HTR-8/SVneo (cell line): ENCODE data around the gene PRAC1.
A peak's percentile ranks its signal among the peaks of the same experiment; 100 is the strongest.
"Not testable (repeated sequence)": the region's sequence is repeated elsewhere in the genome, so short reads cannot be mapped to it uniquely, and the experiment has no call there.

Experiments used
- DNase-seq: peaks from one replicate; pipeline ENCODE4 v3.0.0; 2011; ENCODE audit warnings: low spot score, mixed read lengths; ENCODE audit not compliant: insufficient read length
- FAIRE-seq: peaks from 2 replicates; lab custom pipeline; 2011; peaks lifted over from hg19 to GRCh38; lab: Jason Lieb, UNC

PRAC1 gene

DNA sequence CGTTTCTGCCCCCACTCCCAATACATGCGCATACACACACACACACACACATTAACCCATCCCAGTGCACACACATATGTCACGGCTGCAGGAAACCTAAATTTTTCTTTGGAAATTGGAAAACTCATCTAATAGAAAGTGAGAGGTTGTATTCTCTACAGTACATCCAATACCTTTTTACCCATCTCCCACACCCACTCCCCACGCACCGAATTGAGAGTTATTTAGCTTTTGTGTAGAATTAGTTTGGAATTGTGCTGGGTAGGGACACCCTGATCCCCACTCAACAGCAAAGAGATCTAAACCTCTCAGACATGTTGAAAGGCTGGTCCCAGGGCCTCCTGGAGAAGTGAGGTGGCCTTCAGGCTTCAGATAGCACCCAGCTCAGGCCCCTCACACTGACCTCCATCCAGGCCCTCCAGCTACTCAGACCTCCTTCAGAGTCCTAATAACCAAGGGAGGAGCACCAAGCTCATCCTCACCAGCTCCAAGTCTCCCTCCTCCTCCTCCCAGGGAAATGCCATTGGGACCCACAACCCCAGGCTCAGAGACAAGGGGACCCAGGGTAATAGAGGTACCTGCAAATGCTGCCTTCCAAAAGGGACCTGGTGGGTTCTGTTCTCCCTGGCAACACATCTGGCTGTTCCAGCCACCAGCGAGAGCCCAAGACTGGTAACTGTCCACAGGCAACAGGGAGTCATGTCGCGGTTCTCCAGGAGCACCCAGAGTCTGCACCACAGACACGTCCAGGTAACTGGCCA is 5.3 kb upstream of the PRAC1 start:
- FAIRE-seq (no peak), DNase-seq (no peak)

DNA sequence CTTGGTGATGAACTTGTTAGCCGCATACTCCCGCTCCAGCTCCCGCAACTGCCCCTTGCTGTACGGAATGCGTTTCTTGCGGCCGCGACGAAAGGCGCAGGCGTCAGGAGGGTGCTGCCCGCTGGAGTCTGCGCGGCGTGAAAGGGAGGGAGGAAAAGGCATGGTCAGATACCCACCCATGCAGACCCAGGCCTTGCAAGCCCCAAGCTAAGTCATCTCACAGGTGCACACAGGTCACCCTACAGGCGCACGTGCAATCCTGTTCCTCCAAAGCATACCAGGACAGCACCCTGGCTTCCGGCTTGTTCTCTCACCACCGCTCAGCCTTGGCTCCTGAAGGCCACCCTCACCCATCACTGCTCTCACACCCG is 4.6 kb upstream of the PRAC1 start:
- DNase-seq = no peak
- FAIRE-seq = peak; percentile 20

DNA sequence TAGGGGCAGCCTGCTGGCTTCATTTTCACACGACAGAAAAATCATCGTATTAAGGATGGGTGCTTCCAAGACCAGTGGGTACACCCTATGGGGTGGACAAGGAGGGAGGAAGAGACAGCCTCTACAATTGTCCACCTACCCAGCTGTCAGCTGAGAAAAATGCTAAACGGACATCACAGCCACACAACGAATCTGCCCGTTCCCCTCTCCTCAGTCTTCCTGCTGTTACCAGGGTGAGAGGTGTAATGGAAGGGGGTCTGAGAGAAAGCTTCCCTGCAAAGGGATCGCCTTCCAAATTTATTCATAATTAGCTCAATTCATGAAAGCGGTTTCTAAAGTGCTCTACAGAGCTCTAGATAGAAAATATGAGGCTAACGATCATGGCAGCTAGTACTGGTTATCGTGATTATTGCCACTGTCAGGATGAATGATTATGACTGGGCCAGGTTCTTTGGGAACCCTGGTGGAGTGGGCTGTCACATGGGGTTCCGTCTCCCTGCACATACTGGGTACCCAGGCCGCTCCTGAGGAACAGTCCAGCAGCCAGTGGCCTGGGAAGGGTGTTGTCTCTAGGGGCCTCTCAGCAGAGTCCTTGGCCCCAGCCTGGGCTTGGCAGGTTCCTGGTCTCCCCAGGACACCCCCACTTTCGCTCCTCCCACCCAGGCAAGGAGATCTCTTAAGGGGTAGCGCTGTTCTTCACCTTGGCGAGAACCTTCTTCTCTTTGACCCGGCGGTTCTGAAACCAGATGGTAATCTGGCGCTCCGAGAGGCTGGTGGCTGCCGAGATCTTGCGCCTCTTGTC is 4.0 kb upstream of the PRAC1 start:
- FAIRE-seq = no peak

DNA sequence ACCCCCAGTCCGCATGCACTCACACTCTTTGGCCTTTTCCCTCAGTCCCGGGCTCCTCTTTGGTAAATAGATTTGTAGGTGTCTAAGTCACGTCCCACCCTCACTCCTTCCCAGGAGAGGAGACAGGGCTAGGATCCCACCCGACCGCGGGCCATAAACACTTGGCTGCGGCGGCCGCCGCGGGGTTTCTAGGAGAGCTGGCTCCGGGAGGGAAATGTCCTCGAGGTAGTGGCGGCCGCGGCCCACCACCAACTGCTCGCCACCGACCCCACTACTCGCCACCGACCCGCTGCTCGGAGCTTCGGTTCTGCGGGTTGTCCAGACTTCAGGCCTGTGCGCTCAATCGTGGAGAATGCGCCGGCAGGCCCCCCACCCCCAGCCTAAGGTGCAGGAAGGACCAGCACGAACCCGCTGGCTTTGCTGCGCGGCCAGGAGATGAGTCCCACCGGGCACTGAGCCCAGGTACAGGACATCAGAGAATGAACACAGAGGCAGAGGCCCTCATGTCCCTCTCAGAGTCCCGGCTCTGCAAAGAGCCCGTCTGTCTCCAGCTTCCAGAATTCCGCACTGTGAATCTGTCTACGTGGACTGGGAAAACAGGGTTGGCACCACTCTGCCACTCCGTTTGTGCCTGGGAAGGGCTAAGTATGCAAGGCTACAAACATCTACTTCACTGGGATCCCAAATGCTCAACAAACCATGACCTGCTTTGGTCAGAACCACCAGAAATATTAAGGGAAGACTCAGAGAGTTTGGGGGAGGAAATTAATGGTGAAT is 3.2 kb upstream of the PRAC1 start:
- FAIRE-seq (no peak), DNase-seq (no peak)

More for the DNA sequence above, 4.0 kb upstream of the PRAC1 start:
- DNase-seq = no peak

DNA sequence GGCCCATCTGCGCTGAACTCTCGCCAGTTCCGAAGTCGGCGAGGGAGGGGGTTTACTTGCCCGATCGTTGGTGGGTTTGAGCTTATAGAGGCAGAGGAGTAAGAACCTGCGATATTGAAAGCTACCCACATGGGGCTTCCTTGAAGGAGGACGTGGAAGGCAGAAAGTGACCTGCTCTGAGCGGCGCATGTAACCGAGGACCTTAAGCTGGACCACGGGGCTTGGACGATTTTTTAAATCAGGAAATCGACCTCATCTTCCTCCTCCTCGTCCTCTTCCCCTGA is 2.6 kb upstream of the PRAC1 start:
- DNase-seq = no peak
- no peak for FAIRE-seq

DNA sequence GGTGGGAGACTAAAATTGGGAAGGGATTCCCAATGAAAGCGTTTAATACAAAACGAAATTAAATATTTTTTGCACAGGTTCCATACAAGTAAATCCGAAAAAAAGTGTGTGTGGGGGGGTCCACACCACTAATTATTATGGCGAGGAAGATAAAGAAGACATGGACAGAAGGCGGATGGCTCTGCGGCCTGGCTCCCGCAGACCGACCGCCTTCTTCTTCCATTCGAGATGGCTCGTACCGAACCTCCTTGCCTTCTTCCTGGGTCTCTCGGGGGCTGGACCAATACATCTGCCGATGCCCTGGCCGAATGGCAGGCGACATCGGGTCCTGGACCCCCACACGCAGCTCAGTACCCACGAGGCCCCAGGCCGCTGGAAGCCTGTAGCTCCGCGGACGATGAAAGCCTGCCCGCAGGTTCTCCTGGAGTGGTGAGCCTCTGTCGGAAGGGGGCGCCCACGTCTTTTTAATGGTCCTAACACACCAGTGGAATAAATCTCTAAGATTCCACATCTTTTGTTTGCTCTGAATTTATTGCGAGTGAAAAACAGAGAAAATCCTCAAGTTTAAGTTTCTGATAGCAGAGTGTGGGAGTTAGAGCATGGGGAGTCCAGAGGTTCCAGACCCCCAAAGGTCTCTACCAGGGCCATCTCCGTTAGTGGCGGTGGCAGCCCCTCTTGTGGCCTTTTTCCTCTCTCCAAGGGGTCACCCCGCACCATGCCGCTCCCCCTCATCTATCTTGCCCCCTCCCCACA is 2.1 kb upstream of the PRAC1 start:
- FAIRE-seq = no peak
- peak; percentile 85 for DNase-seq

DNA sequence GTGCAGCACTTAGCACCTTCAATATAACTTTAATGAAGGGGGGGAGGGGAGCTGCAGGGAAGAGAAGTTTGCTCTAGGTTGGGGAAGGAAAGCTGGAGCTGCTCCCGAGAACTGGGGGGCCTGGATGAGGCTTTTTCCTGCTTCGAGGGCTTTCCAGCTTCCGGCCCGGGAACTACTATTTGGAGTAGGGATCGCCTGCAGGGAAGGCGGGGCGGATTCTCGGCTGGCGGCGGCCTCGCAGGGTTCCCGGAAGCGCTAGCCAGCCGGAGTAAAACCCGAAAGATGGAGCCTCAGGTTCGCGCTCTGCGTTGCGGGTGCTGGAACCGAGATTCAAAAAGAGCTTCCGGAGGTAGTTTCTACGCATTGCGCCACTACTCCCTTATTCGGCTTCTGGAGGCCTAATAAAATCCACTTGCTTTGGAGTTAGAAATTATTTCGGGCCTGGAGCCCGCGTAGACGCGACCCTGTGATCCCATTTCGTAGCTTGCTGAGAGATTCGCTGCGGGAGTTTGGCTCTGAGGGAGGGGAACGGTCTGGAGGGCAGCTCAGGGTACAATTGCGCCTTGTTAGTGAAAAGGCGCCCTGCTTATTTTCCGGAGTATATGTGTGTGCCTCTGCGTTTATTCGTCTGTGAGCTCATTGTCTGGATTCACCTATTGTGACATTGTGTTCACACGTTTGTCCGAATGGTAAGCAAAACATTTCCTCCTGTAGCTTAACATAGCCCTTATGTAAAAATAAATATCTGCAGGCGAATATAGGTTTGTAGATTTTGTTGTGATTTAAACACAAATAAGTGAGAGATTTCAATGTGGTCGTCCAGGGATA is 1.3 kb upstream of the PRAC1 start:
- no peak for DNase-seq
- peak; percentile 93 for FAIRE-seq

DNA sequence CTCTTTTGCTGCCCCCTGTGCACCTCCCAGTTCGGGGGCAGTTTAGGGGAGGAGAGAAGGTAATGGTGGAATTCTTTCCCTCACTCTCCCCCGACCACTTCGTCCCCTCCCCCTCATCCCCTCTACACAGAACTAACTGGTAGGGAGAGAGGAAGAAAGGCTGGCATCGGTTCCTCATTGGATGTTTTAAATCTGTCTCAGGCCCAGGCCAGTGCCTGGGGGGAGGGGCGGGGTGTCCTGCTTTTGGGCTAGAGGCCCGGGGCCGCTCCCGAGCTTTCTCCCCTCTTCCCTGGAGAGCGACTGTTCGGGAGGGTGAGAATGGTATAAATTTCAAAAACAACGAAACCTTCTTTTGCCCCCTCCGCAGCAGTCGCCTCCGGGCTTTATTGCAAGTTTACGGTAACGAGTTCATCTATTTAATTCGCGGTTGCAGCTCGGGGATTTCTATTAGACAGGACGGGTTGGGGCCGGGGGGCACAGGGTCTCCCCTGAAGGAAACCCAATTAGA is 651 bp upstream of the PRAC1 start, which contains the start of gene PRAC2:
Gene PRAC2 (plus strand): TSS at position 271 of the 508 bp plus-strand sequence. CDS start 1,226 bp downstream, outside the sequence.
- DNase-seq (no peak), FAIRE-seq (no peak)

DNA sequence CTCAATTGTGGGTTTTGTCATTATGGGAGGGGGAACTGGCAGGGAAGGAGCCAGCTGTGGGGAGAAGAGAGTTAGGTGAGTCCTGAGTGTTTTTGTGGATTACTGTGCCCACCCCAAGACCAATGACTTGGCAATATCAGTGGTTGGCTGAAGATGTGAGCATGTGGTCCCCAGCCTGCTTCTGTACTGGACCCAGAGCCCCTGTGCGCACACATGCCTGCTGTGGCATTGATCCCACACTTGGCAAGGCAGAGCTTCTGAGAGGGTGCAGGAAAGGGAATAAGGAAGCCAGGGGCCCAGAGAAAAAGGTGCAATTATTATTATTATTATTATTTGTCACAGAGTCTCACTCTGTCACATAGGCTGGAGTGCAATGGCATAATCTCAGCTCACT is 1.3 kb downstream of the PRAC1 start:
- no peak for FAIRE-seq
- DNase-seq = no peak

DNA sequence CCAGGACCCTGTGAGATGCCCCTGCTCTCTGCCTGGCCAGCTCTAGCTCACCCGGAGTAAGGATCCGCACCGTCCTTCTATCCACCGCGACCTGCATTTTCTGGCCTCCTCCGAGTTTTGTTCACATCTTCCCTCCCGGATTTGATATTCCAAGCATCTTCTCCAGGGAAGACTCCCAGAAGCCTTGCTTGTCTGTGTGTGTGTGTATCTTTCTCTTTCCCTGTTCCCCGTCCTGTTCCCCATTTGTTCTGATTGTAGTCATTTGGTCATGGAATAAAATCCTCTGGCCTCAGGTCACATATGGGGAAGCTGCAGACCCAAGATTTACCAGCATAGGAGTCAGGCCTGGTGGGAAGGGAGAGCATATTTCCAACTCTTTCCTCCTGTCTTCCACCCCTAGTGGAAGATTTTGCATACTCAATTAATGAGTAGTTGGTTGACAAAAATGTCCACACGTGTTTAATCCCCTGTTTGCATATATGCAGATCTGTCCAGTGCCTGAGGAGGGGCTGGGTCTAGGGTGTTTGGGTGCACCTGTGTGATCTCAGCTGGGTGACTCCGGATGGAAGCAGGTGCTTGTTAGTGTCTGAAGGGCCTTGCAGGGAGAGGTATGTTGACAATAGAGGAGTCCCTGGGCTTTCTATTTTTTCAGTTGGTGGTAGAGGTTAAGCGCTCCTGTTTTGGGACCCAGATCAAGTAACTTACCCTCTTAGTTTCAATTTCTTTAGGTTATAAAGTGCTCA is 1.9 kb downstream of the PRAC1 start:
- DNase-seq (no peak), FAIRE-seq (no peak)

DNA sequence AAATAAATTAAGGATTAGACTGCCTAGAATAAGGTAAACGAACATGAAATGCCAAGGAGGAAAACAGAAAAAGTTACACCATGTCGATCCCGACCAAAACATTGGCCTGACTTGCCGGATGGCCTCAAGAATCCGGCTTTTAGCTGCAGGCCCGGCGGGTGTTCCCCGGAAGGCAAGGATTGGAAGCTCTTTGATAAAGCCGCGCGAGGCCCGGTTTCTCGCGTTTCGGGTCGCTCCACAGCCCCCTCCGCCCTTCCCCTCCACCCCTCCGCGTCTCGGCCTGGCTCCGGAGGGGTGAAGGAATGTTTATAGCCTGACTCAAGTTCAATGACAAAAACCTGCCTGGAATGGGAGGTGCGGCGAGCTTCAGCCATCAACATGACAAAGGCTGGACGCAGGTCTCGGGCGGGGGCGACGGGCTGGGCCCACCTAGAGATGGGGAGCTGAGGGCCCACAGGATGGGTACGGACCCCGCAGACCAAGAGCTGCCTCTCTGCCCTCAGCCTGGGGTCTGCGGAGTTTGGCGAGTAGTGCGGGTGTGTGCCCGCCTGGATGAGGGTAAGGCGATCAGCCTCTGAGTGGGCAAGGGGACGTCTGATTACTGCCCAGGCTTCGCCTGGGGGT is 2.6 kb downstream of the PRAC1 start:
- FAIRE-seq = no peak
- DNase-seq = no peak

DNA sequence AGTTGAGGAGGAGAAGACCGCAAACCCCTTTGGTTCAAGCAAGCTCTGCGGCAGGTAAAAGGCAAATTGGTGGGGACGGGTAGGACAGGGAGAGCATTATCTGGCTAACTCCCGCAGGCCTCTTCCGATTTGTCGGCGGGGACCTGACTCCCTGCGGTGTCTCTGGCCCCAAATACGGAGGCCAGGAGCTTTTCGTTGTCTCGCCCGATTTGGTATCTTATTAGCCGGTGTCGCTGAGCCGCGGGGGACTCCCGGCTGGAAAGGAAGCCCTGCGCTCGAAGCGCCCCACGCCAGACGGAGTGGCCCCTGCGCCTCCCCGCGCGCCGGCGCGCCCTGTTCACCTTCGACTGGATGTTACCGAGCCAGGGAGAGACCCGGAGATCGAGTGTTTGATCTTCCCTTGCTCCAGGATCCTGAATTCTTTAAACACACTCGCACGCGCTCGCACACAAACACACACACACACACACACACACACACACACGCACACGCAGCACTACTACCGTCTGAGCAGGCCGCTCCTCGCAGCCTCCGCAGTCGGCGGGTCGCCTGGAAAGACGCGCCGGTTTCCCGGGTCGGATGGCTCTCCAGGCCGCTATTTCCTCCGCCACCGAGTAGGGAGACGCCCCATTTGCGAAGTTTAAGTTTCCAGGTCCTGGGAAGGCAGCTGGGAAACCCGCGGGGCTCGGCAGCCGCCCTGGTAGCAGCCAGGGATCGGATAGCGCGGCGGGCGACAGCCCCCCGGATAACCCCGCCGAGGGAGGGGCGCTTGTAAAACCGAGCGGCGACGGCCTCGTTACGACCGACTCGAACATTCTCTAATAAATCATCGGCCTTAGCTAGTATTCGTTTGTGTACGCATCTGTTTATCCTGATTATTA is 3.3 kb downstream of the PRAC1 start:
- DNase-seq (no peak), FAIRE-seq (no peak)

DNA sequence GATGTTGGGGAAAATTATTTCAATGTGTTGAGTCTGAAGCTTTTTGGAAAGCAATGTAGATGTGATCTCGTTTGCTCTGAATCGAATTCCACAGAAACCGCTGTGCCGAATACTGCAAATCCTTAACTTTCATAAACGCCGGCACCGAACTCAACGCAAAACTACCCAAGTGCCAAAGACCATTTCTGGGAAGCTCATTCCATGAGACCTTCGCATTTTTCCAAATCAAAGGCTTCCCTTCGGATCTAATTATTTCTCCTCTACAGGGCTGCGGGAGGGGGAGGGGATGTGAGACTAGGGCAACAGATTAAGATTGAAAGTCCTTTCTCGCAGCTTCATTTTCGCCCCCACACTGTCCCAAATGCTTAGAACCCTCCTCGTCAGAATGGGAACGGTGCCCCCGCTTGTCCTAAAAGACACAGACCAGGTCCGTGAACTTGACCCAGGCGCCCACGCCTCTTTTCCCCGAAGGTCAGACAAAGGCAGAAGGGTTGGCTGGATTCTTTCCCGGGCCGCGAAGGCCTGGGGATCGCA is 4.0 kb downstream of the PRAC1 start:
- FAIRE-seq (no peak), DNase-seq (no peak)

DNA sequence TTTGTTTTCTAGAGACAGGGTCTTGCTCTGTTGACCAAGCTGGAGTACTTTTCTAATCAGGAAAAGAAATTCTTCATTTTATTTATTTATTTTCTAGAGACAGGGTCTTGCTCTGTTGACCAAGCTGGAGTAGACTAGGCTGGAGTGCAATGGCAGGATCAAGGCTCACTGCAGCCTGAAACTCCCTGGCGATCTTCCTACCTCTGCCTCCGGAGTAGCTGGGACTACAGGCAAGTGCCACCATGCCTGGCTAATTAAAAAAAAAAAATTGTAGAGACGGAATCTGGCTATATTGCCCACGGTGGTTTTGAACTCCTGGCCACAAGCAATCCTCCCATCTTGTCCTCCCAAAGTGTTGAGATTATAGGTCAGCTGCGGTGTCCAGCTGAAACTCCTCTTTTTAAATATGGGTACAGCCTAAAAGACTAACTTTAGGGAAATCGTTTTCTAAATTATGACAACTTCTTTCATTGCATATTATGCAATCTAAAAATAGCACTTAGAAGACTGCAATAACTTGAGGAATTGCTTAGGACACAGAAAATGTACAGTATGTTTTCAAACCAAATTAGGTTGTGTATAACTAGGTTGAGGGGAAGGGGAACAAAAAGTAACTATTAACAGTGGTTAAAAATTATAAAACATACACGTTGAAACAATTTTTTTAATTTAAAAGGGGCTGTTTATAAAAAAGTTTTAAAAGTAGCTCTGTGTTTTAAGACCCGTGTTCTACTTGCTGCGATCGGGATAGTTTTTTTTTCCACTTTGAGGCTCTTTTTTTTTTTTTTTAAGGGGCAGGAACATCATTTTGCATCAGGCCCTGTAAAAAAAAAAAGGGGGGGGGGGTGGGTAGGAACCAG is 4.7 kb downstream of the PRAC1 start:
- FAIRE-seq = no peak
- DNase-seq = no peak

DNA sequence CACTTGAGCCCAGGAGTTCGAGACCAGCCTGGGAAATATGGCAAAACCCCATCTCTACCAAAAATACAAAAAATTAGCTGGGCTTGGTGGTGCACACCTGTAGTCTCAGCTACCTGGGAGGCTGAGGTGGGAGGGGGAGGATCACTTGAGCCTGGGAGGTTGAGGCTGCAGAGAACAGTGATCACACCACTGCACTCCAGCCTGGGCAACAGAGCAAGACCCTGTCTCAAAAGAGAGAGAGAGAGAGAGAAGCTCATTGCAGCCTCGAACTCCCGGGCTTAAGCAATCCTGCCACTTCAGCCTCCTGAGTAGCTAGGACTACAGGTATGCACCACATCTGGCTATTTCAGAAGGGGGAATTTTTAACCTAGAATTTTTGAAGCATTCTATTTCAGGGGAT is 5.8 kb downstream of the PRAC1 start:
- not testable (repeated sequence) for DNase-seq, FAIRE-seq
